ENCODE results near the gene GGN.
"Not testable (repeated sequence)": the region's sequence is repeated elsewhere in the genome, so short reads cannot be mapped to it uniquely, and the experiment has no call there.

The GGN gene

DNA sequence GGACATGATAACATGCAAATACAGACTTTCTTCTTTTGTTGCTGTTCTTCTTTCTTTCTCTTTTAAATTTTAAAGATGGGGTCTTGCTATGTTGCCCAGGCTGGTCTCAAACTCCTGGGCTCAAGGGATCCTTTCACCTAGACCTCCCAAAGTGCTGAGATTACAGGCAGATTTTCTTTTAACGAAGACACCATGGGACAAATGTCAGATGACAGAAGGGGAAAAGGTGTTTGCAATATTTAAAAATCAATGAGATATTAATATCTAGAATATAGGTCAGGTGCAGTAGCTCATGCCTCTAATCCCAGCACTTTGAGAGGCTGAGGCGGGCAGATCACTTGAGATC, 42.0 kb upstream of the GGN start:
- no peak for DNase-seq
- in situ Hi-C loops (cut with HindIII; ENCODE audit: low pct_ligation_motif_present, low sequenced_read_pairs) = no loop called here
- peaks cover 10% of the 10 kb centered on the region for H3K27me3 ChIP-seq (replicated peaks)
- H3K4me3 ChIP-seq (ENCODE audit: low read depth, low read length) = no peak overlapping the region
- H3K27ac ChIP-seq = no peak overlapping the region
- no peak for TF ChIP-seq CTCF (IDR thresholded peaks at IDR 0.05; ENCODE audit: low read depth, low read length, missing control alignments)
- no peaks in the 10 kb centered on the region for H3K36me3 ChIP-seq (replicated peaks)

DNA sequence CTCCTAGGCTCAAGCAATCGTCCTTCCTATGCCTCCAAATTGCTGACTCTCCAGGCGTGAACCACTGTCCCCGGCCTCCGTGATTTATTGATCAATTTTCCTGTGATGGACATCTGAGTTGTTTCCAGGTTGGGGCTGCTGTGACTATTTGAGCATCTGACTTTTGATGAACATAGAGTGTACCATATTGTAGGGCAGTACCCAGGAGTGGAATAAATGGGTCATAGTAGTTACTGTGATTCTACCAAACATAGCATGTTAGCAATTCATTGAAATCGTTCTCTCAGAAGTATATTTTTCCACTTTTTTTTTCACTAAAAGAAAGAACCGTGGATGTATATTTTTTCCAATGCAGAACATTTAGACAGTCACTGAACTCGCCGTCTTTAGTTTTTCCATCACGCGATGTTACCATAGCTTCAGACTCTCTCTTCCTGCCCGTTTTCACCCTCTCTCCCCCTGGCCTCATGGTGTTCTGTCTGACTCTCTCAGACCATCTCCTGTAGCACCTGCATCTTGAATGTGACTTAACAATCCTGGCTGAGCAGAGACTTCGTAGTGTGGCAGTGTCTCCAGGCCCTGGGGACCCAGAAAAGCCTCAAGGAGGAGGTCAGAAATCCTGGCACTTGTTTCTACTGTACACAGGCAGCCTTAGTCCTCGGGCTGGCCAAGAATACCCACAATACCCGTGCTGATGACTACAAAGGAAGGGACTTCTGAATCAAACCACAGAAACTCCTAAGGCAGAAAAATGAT, 41.4 kb upstream of the GGN start:
- peaks cover 7% of the 10 kb centered on the region for H3K27me3 ChIP-seq (replicated peaks)
- in situ Hi-C loops (cut with HindIII; ENCODE audit: low pct_ligation_motif_present, low sequenced_read_pairs) = no loop called here
- no peak for TF ChIP-seq CTCF (IDR thresholded peaks at IDR 0.05; ENCODE audit: low read depth, low read length, missing control alignments)
- no peak for DNase-seq
- no peaks in the 10 kb centered on the region for H3K36me3 ChIP-seq (replicated peaks)
- H3K27ac ChIP-seq = no peak overlapping the region
- no peak overlapping the region for H3K4me3 ChIP-seq (ENCODE audit: low read depth, low read length)

DNA sequence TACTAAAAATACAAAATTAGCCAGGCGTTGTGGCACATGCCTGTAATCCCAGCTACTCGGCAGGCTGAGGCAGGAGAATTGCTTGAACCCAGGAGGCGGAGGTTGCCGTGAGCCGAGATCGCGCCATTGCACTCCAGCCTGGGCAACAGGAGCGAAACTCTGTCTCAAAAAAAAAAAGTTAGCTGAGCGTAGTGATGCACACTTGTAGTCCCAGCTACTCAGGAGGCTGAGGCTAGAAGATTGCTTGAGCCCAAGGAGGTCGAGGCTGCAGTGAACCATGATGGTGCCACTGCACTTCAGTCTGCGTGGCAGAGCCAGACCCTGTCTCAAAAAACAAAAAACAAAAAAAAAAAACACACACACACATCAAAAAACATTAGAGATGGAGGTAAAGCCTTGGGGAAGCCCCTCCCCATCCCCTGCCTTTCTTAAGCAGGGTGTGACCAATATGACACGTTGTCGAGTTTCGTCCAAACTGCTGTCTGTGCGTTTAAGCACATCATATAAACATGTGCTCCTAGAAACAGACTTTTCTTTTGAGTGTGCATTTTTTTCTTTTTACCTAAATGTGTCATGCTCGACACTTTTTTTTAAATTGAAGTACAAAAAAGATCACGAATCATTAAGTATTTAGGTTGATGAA, 39.3 kb upstream of the GGN start:
- H3K27ac ChIP-seq; H3K27me3 ChIP-seq (replicated peaks); H3K4me3 ChIP-seq (ENCODE audit: low read depth, low read length); DNase-seq; H3K36me3 ChIP-seq (replicated peaks); in situ Hi-C loops (cut with HindIII; ENCODE audit: low pct_ligation_motif_present, low sequenced_read_pairs): not testable (repeated sequence)

GRCh38 chr19:38425810-38426466, 38.1 kb upstream of the GGN start, which contains the start of gene RASGRP4:
TSS of gene RASGRP4 (minus strand) at chr19:38426219. CDS start at chr19:38426091, 128 bp downstream.
- Histone ChIP-seq H3K4me3 (ENCODE audit: low read depth, low read length) (no peak within 1 kb of the TSS), H3K36me3 (replicated peaks) (no peaks in the 10 kb centered on the region), H3K27me3 (replicated peaks) (peaks cover 2% of the 10 kb centered on the region), H3K27ac (no peak within 1 kb of the TSS)
- in situ Hi-C loops (cut with HindIII; ENCODE audit: low pct_ligation_motif_present, low sequenced_read_pairs) = no loop called here
- no peak for DNase-seq
- TF ChIP-seq CTCF (IDR thresholded peaks at IDR 0.05; ENCODE audit: low read depth, low read length, missing control alignments) = no peak

- peaks cover under 1% of the 10 kb centered on the region for H3K27me3 ChIP-seq (replicated peaks)
- no peak for DNase-seq
- H3K27ac ChIP-seq = no peak overlapping the region
- H3K36me3 ChIP-seq (replicated peaks) = no peaks in the 10 kb centered on the region
- TF ChIP-seq CTCF (IDR thresholded peaks at IDR 0.05; ENCODE audit: low read depth, low read length, missing control alignments) = no peak
- in situ Hi-C loops (cut with HindIII; ENCODE audit: low pct_ligation_motif_present, low sequenced_read_pairs) = no loop called here
- H3K4me3 ChIP-seq (ENCODE audit: low read depth, low read length) = no peak overlapping the region
These were observed 37.5 kb upstream of the GGN start for GRCh38 chr19:38425222-38425809.

GRCh38 chr19:38424272-38424671, 36.4 kb upstream of the GGN start:
- DNase-seq = no peak
- TF ChIP-seq CTCF (IDR thresholded peaks at IDR 0.05; ENCODE audit: low read depth, low read length, missing control alignments) = no peak
- Histone ChIP-seq H3K27me3 (replicated peaks) (no peaks in the 10 kb centered on the region), H3K36me3 (replicated peaks) (no peaks in the 10 kb centered on the region), H3K27ac (no peak overlapping the region), H3K4me3 (ENCODE audit: low read depth, low read length) (no peak overlapping the region)
- in situ Hi-C loops (cut with HindIII; ENCODE audit: low pct_ligation_motif_present, low sequenced_read_pairs) = no loop called here
